Bronchial epithelial cell (primary cell): ENCODE data around the gene EML3. TPM values are rescaled to one million over a fixed set of nuclear protein-coding genes. Genes with fewer than 3 reads are reported as not detected.
A peak's percentile ranks its signal among the peaks of the same experiment; 100 is the strongest.
"Not testable (repeated sequence)": the region's sequence is repeated elsewhere in the genome, so short reads cannot be mapped to it uniquely, and the experiment has no call there.

Experiments
- DNase-seq: peaks from one replicate; pipeline ENCODE4 v3.0.0-alpha.2; 2010; ENCODE audit warnings: low read depth
- FAIRE-seq: peaks from 2 replicates; lab custom pipeline; 2011; peaks lifted over from hg19 to GRCh38; lab: Jason Lieb, UNC
- H3K27me3 ChIP-seq: 2 replicates; pipeline ENCODE4 v1.5.1; 2011; ENCODE audit warnings: low read length; ENCODE audit not compliant: control insufficient read depth, insufficient read depth
- H3K36me3 ChIP-seq: 2 replicates; pipeline ENCODE4 v1.5.1; 2011; ENCODE audit warnings: low read length; ENCODE audit not compliant: control insufficient read depth, insufficient read depth
- H3K4me3 ChIP-seq: 2 replicates; pipeline ENCODE4 v1.5.1; 2011; ENCODE audit warnings: mild to moderate bottlenecking, low read depth, low read length, control low read depth
- CTCF ChIP-seq: IDR thresholded peaks from 2 replicates; pipeline ENCODE4 v1.5.1; 2011; ENCODE audit warnings: mild to moderate bottlenecking, moderate library complexity, low read length, control low read depth, inconsistent platforms; ENCODE audit not compliant: insufficient read depth, severe bottlenecking
- total RNA-seq: library from RNA; depleted of rRNA; stranded (reverse); fragments of >200 nt; gene quantifications from 2 replicates; pipeline ENCODE4 v1.2.1, GENCODE V29; 2014

EML3 gene
- total RNA-seq, 1 donor from 2014 or later = 10.0 TPM

- peak overlapping the region; percentile 37 for H3K4me3 ChIP-seq
- H3K27me3 ChIP-seq = no peaks in the 10 kb centered on the region
- DNase-seq = no peak
- FAIRE-seq = no peak
- TF ChIP-seq CTCF = no peak
- H3K36me3 ChIP-seq = peaks cover 22% of the 10 kb centered on the region
Observed at GRCh38 chr11:62592146-62592815, 20.3 kb downstream of the EML3 start.

- DNase-seq = peak; percentile 98
- peak within 1 kb of the TSS; percentile 64 for H3K4me3 ChIP-seq
- peaks cover 21% of the 10 kb centered on the region for H3K36me3 ChIP-seq
- FAIRE-seq = peak; percentile 50
- no peak for TF ChIP-seq CTCF
- no peaks in the 10 kb centered on the region for H3K27me3 ChIP-seq
Observed at GRCh38 chr11:62591448-62592145, 21.0 kb downstream of the EML3 start, which contains the start of gene TUT1. TUT1 (minus strand) TSS chr11:62591523; CDS start chr11:62591485, 38 bp downstream.

GRCh38 chr11:62588966-62589637, 23.5 kb downstream of the EML3 start:
- DNase-seq (no peak), FAIRE-seq (no peak)
- H3K4me3 ChIP-seq = no peak overlapping the region
- H3K27me3 ChIP-seq = no peaks in the 10 kb centered on the region
- H3K36me3 ChIP-seq = peaks cover 15% of the 10 kb centered on the region
- peak; percentile 24 for TF ChIP-seq CTCF

- not testable (repeated sequence) for FAIRE-seq, H3K4me3 ChIP-seq
- peaks cover 18% of the 10 kb centered on the region for H3K36me3 ChIP-seq
Observed at GRCh38 chr11:62585356-62585755, 27.2 kb downstream of the EML3 start.

GRCh38 chr11:62581735-62582134, 30.8 kb downstream of the EML3 start:
- DNase-seq, H3K4me3 ChIP-seq, H3K27me3 ChIP-seq, FAIRE-seq: not testable (repeated sequence)
- H3K36me3 ChIP-seq = peaks cover 18% of the 10 kb centered on the region

More at GRCh38 chr11:62585356-62585755, 27.2 kb downstream of the EML3 start:
- not testable (repeated sequence) for DNase-seq, H3K27me3 ChIP-seq

GRCh38 chr11:62580959-62581715, 31.4 kb downstream of the EML3 start:
- TF ChIP-seq CTCF = no peak
- Histone ChIP-seq H3K36me3 (peaks cover 20% of the 10 kb centered on the region), H3K27me3 (no peaks in the 10 kb centered on the region), H3K4me3 (no peak overlapping the region)
- FAIRE-seq = no peak
- no peak for DNase-seq
